Esophagus muscularis mucosa (tissue), 3 donors: ENCODE data around the gene TIGAR.
A peak's percentile ranks its signal among the peaks of the same experiment; 100 is the strongest.

Experiments
- CTCF ChIP-seq, 3 experiments: fragments of 200-600 bp in 2 of 3; fragments of 450-650 bp in 1 of 3; sonication (generic) in 2 of 3; IDR thresholded peaks; one replicate each; pipeline ENCODE4 v1.5.1; 2017 to 2019; ENCODE audit warnings: antibody characterized with exemption in 3 of 3, mild to moderate bottlenecking in 2 of 3, moderate library complexity in 1 of 3
- POLR2AphosphoS5 ChIP-seq, 2 donors: sonication (generic); formaldehyde crosslinking; IDR thresholded peaks; one replicate each; pipeline ENCODE4 v1.6.1; 2017; ENCODE audit warnings: antibody characterized with exemption in 2 of 2

- TF ChIP-seq CTCF (IDR thresholded peaks at IDR 0.05) = peak in 1 of 3 experiments; percentile 20
- peak; percentile 93 to 99 for TF ChIP-seq POLR2AphosphoS5 (IDR thresholded peaks at IDR 0.05)
These were observed at the start of gene TIGAR for GRCh38 chr12:4320853-4321701.
